RKO (cell line): ENCODE measurements around the gene ADK.
A peak's percentile ranks its signal among the peaks of the same experiment; 100 is the strongest.
"Not testable (repeated sequence)": the region's sequence is repeated elsewhere in the genome, so short reads cannot be mapped to it uniquely, and the experiment has no call there.

Experiments used
- DNase-seq: peaks from one replicate; pipeline ENCODE4 v3.0.0-alpha.2; 2016; ENCODE audit warnings: low spot score

The ADK gene

DNA sequence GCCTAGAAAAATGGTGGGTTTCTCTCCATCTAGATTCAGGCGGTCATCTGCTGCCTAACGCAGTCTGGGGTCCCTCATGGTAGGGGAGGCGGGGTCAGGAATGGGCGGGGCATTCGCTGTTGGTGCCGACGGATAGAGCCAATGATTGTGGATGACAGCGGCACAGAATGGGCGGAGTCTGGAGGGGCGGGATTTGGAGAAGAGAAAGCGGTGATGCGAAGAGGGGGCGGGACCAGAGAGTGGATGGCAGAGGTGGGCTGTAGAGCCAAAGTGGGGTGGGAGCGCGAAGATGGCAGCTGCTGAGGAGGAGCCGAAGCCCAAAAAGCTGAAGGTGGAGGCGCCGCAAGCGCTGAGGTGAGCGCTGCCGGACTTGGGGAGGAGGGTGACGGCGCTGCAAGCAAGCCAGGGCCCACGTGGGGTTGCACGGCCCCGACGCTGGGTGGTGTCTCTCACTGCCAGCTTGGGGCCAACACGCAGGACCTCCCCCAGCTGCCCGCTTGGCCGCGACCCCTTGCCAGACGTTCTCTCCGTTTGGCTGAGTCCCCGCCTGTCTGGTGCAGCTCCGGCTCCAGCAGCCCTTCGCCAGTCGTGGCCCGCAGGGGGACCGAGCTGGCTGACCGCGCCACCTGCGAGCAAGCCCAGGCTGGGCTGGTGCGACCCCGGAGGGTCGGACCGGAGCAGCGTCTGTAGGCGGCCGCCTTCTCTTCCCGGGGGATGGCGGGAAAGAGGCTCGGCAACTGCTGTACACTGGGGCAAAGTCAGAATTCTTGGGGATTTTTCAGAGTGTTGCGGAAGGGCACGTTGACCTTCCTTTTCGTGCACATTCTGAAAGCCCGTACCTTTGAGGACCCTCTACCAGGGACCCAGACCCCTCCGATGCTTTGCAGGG is at the start of gene ADK:
TSS of gene ADK (plus strand) at position 232 of the 889 bp plus-strand sequence. CDS start at position 290, 58 bp downstream.
- peak; percentile 95 for DNase-seq

DNA sequence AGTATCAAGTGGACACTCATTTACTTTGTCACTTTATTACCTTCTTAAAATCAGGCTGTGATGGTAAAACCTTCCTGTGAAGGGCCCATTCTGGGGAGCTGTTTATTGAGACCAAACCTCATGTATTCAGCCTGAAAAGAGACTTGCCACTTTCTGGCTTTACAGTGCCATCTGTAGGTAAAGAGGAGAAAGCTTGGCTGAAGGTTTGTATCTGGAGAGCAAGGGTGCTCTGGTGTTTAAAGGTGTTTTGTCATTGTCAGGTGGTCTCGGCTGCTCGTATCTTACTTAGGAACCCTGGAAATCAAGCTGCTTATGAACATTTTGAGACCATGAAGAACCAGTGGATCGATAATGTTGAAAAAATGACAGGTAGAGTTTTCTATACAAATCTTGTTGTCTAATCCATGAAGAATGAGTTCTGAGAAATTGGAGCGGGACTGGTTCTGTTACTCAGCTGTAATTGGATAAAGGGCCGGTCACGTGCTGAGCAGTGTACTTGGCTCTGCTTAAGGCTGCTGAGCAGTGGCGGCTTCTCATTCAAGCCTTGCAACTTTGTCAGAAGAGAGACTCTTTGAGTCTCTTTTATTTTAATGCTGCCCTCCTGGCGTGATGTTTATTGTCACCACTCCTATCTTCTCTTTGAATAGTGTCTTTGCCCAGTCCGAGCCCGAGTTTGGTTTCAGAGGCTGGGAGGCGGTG is 47.3 kb upstream of the ADK start:
- DNase-seq: peak; percentile 55

DNA sequence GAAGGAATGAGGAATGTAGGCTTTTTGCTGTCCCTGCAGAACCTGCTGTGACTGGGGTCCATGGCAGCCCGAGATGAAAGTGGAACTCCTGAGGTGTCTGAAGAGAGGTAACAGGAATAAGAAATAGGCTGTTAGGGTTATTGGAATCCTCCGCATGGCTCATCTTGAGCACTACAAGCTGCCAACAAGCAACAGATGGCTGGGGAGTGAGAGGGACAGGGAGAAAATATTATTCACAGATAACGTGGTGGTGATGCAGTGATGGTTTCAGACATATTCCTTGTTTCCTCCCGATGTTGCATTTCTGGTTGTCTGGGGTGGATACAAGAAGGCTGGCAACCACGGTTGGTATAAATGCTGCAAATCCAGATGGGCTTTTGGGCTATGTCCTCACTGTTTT is 46.5 kb upstream of the ADK start:
- no peak for DNase-seq

DNA sequence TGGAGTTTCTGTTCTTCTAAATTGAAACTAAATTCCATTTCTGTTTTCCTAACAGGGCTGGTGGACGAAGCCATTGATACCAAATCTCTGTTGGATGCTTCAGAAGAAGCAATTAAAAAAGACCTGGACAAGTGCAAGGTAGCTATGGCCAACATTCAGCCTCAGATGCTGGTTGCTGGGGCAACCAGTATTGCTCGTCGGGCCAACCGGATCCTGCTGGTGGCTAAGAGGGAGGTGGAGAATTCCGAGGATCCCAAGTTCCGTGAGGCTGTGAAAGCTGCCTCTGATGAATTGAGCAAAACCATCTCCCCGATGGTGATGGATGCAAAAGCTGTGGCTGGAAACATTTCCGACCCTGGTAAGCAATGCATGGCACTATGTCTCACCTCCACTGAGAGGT is 46.0 kb upstream of the ADK start:
- DNase-seq: no peak

DNA sequence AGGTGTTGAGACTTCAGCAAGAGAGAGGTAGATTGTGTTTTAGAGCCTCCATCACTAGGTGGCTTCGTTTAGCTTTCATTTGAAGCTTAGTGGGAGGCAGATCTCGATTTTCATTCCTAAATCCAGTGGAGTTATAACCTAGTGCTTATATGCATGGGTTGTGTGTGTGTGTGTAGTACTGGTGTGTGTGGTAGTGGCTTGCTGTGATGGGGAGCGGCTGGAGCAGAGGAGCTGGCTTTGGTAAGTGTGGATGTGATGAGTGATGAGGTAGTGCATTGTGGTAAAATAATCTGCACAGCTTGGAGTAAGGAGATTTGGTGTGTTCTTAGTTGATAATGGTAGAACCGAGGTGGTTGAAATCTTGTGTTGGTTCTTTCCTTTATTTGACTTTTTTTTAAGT is 43.6 kb upstream of the ADK start:
- DNase-seq: no peak

DNA sequence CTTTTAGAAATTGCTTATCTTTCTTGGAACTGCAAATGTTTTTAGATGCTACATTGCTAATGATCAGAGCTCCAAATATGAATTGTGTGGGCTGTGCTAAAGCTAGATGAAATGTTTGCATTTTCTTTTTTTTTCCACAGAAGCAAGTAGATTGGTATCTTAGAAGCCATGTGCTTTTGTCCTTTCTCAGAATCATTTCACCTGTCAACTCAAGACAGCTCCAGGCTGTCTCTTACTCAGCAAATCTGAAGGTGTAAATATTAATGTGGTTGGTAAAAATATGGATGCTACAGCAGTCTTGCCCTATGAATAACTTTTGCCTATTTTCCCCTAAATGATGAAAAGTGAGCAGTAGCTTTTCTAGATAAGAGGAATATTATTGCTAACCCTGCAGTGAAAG is 41.6 kb upstream of the ADK start:
- DNase-seq: no peak

DNA sequence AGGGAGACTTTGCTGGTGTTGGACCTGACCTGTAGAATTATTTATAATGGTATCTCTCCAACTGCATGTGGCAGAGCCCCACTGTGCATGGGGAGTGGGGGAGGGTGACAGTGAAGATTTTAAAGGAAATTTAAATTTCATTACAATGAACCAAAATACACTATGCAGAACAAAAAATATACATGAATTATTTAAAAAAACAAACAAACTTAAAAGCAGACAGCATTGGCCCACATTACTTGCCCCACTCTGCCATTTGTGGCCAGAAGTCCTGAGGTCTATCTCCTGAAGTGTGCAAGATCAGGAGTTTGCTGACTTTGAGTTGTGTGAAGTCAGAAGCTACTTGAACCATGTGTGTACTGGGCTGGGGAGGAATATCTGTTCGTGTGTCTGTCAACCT is 40.9 kb upstream of the ADK start:
- no peak for DNase-seq

DNA sequence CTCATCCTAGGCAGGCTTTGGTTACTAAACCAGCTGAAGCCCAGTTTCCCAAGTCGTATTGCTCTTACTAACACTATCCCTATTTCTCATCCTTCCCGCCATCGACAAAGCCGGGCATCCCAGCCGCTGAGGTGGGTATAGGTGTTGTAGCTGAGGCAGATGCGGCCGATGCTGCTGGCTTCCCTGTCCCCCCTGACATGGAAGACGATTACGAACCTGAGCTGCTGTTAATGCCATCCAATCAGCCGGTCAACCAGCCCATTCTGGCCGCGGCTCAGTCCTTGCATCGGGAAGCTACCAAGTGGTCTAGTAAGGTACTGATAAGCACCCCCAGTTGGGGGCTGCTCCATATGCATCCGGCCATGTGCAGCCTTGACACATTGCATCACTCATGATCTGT is 39.2 kb upstream of the ADK start:
- no peak for DNase-seq

DNA sequence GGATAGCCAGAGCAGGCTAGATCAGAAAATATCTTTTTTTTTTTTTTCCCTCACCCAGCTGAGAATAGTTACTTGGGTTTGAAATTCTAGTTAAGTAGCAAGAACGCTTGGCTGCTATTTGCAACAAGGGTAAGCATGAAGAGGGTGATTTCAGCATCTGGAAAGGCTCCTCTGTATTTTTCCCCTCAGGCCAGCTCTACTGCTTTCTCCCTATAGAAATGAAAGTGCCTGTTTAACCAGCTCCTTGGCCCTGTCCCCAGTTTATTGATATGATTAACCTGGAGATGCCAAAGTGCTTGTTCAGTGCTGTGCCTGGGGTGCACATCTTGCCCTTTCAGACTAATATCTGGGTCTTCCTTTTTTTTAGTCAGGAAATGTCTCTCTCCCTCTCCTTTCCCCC is 37.5 kb upstream of the ADK start:
- no peak for DNase-seq

DNA sequence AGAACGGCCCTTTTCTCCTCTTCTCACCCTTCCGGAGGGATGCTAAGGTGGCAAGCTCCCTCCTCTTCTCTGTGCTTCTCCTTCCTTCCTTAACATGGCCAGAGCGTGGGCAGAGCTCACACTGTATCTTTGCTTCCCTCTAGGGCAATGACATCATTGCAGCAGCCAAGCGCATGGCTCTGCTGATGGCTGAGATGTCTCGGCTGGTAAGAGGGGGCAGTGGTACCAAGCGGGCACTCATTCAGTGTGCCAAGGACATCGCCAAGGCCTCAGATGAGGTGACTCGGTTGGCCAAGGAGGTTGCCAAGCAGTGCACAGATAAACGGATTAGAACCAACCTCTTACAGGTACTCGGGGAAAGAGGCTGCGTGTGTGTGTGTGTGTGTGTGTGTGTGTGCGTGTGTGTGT is 37.0 kb upstream of the ADK start:
- no peak for DNase-seq

DNA sequence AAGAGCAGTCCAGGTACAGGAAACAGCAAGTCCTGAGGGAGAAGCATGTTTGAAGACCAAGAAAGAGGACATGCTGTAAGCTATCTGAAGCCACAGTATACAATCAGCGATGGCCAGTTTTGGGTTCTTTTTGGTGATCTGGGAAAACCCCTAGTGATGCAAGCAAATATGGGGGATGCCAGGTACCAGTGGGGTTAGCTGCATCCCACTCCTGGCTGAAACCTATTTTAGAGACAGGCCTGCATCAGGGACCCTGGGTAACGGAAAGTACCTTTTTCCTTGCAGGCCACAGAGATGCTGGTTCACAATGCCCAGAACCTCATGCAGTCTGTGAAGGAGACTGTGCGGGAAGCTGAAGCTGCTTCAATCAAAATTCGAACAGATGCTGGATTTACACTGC is 33.3 kb upstream of the ADK start:
- DNase-seq: no peak

DNA sequence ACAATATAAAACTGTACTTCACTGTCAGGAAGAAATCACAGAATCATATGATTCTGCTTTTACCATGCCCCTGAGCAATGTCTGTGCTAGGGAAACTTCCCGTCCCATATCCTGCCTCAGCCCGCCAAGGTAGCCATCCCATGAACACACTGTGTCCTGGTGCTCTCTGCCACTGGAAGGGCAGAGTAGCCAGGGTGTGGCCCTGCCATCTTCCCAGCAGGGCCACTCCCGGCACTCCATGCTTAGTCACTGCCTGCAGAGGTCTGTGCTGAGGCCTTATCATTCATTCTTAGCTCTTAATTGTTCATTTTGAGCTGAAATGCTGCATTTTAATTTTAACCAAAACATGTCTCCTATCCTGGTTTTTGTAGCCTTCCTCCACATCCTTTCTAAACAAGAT is 32.2 kb upstream of the ADK start:
- DNase-seq: no peak

DNA sequence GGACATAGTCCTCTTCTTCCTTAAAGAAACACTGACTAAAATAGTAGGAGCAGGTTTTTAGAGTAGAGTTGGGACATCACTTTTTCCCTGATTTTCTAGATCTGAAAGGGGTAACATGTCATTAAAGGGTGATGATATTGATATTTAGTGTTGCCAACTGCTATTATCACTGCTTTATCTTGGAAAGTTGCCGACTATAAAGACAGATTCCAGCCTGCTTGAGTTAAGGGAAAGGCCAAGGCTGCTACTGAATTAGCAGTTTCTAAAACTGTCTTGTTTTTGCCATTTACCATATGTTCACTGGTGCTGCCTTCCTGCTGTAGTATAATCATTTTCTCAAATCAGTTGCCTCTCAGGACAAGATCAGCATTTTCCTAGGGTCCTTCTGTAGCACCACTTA is 30.1 kb upstream of the ADK start:
- no peak for DNase-seq

DNA sequence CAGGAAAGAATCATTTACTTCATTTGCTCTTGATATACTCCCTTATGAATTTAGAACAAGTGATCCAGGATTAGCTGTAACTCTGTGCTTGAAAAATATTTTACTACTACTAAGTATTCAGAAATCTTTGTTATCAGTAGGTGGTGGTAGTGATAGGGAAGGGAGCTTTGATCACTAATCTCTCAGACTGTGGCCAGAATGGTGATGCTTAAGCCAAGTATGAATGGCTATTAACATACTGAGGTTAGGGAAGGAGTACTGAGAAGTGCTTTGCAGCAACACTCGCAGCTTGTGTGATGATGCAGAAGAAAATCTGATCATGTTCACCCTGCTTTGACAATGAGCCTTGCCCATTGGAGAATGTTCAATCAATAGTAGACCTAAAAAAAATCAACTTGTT is 29.7 kb upstream of the ADK start:
- no peak for DNase-seq

DNA sequence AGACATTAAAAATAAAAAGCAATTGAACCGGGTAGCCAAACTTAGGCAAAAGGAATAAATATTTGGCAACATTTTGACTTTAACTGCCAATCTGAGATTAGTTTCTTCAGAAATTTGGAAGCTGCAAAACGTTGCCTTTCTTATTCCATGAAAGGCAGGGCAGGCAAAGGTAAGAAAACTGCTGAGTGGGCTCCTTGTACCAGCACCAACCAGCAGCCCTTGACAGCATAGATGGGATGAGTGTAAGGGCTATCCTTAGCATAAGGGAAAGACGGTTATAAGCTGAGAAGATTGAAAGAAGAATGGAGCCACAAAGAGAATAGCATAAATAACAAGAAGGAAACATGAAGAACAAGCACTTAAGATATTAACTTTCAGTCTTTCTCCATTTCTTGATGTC is 29.0 kb upstream of the ADK start:
- DNase-seq: no peak

DNA sequence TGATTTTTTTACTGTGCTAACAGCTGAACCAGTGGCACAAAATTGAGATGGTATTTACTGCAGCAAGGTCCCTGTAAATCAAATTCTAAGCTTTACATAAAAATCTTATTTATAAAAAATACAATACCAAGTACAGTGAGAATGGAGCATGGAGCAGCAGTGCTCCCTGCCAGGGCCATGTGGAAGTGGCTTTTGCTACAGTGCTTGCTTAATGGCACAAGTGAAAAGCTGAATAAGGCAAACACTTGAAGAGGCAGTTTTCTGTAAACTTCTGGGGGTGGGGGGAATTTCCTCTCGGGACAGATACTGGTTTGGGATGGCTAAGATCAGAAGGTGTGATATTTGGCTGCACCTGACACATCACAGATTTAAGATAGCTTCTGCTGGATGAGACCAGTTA is 27.9 kb upstream of the ADK start:
- DNase-seq: no peak

DNA sequence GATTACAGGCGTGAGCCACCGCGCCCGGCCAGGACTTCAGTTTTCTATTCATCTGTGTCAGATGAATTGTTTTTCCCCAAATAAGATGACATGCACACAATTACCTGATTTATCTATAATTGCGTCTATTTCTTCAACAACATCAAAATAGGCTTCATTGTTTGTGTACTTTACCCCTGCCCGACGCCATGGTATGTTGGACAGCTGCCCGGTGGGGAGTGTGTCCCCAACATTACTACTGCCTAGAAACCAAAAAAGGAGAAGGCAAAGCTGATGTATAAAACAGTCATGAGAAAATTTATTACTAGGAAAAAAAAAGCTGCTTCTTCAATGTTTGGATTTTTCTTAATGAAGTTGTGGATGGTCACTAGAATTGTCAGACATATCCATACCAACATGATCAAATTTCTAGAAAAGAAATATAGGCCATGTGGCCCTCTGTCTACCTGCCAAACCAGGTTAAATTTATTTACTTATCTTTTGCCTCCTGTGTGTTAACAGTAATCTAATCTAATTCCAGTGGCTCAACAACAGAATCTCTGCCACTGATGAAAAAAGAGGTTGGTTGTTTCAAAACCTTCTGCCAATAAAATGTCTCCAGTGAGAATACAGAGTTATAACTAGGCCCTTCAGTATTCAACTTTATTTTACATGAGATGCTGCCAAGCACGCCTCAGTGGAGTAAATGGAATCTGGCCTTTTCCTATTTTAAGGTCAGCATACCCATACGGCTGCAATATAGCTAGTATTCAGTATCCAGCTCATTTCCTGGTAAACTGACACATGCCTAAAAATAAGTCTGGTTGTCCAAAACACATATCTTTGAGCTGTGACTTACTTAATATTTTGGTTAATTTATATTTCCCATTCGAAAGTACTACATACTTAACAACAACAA is 16.8 kb upstream of the ADK start:
- DNase-seq: no peak

DNA sequence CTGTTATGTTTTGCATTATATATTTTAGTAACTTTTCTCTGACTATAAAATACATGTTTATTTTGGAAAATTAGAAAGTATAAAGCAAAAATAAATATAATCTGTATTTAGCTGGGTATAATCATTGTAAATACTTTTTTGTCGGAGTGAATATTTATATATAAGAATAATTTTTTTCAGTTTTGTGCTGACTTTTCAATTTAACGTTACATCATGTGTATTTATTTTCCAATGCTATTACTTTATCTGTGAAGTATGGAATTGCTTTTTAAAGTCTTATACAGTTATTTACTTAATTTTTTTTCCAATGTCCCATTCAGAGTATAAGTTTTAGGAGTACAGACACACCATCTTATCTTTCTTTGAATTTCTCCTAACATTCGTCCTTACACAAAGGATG is 15.6 kb upstream of the ADK start:
- no peak for DNase-seq

DNA sequence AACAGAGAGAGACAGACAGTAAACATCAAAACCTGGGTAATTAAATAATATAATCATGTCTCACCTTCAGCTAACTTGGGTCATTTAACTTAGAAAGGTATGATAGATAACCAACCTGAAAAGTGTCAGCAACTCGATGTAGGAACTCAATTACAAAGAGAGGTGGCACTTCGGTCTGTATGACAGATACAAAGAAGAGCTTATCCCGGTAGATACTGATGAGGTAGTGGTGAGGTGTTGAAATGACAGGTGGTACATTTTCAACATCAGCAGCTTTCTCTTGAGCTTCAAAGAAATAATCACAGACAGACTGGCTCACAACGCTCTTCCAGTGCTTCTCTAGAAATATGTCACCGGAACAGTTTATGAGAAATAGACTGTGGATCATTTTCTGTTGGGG is 13.0 kb upstream of the ADK start:
- no peak for DNase-seq

DNA sequence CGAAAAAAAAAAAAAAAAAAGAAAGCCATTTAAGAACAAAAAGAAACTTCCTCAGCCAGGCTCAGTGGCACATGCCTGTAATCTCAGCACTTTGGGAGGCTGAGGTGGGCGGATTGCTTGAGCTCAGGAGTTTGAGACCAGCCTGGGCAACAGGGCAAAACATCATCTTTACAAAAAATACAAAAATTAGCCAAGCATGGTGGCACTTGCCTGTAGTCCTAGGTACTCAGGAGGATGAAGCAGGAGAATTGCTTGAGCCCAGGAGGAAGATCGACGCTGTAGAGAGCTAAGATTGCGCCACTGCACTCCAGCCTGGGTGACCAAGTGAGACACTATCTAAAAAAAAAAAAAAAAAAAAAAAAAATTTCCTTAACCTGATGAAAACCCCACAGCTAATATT is 12.4 kb upstream of the ADK start:
- DNase-seq: not testable (repeated sequence)

DNA sequence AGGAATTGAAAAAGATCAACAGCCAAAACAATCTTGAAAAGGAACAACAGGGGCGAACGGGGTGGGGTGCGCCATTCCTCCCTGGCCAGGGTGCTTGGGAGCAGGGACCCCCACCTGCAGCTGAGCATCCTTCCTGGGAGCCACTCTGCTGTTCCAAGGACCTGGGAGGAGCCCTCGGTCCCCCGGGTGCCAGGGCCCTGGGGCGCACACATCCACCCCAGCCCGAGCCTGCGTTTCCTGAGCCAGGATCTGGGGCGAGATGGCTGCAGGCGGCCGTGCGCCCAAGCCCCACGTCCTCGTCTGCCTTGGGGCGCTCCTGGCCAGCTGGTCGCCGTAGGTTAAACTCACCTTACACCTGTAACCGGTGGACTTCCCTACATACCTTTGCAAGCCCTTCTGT is 11.0 kb upstream of the ADK start:
- DNase-seq: no peak

DNA sequence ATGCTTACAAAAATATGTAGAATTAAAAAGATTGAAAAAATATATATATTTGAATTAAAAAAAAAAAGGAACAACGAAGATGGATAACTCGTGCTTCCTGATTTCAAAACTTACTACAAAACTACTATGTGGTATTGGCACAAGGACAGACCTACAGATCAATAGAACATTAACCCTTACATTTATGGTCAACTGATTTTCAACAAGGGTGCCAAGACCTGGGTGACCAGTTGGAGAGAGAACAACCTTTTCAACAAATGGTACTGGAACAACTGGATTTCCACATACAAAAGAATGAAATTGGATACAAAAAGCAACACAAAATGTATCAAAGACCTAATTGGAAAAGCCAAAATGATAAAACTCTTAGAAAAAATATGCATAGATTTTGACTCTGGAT is 10.5 kb upstream of the ADK start:
- DNase-seq: no peak

DNA sequence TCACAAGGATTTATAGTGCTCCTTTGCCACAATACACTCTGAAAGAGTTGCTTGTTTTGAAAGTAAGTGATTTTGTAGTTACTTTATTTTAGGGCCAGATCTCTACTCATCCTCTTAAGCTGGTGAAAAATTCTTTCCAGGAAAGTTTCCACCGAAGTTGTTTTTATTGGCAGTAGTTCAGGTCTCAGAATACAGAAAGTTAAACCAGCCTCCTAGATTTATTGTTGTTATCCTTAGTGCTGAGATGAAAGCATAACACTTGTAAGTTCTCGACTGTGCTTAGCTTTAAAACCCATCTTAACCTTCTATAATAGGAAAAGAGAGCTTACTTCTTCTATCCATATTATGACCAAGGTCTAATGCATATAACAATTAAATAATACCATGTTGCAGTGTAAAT is 5.9 kb upstream of the ADK start:
- DNase-seq: no peak
